ENCODE measurements around the gene TLR3.

TLR3 gene

DNA sequence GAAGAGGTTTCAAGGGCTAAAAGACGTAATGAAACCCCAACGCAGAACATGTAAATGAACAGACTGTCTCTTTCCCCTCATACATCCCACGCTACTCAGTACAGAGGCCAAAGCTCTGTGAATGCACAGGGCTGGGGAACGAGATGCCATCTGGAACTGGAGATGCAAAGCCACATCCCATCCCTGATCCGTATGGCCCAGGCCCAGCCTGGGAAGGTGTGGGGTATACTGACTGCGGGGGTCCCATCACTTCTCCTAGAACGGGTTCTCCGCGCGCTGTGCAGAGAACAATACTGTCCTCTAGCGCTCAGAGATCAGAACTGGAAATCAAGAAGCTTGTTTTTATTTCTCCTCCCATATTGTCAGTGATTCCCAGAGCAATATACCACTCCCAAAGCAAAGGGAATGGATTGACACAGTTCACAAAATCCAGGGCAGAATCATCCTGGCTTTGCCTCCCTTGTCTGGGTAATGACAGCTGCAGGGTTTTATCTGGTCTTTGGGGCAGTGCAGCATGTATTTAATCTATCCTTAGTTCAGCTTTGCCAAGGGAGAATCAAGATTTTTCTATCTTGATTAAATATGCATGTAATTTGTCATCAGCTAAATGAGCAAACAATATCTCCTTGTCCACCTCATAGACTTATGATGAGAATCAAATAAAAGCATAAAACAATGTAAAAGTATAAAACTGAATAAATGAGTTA, 47.3 kb upstream of the TLR3 start:
- no peak overlapping the region for H3K9ac ChIP-seq

DNA sequence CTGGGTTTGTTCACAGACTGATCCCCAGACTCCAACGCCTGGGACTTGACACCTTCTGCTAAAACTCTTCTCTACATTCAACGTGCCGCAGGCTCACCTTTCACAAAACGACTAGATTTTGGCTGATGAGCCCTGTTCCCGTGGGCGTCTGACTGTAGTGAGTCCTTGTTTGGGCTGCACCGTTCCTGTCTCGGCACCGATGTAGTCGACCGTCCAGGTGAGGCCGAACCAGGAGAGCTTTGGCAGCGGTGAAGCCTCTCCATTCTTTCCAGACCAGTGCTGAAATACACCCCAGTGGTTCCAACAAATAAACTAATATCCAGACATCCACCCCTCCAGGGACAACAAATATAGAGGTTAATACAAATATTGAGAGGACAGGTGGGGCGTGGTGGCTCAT, 45.0 kb upstream of the TLR3 start:
- no peaks in the 10 kb centered on the region for H3K9me3 ChIP-seq (ENCODE audit: control insufficient read depth, low read length)
- no peak overlapping the region for H3K4me3 ChIP-seq (ENCODE audit: low read depth, low read length)
- H3K9ac ChIP-seq, result no peak overlapping the region
- TF ChIP-seq, protein P1, sequence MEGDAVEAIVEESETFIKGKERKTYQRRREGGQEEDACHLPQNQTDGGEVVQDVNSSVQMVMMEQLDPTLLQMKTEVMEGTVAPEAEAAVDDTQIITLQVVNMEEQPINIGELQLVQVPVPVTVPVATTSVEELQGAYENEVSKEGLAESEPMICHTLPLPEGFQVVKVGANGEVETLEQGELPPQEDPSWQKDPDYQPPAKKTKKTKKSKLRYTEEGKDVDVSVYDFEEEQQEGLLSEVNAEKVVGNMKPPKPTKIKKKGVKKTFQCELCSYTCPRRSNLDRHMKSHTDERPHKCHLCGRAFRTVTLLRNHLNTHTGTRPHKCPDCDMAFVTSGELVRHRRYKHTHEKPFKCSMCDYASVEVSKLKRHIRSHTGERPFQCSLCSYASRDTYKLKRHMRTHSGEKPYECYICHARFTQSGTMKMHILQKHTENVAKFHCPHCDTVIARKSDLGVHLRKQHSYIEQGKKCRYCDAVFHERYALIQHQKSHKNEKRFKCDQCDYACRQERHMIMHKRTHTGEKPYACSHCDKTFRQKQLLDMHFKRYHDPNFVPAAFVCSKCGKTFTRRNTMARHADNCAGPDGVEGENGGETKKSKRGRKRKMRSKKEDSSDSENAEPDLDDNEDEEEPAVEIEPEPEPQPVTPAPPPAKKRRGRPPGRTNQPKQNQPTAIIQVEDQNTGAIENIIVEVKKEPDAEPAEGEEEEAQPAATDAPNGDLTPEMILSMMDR (IDR thresholded peaks at IDR 0.05), result no peak
- H3K27me3 ChIP-seq (ENCODE audit: control insufficient read depth, insufficient read depth, low read length), result no peaks in the 10 kb centered on the region
- no peak overlapping the region for H3K4me2 ChIP-seq (ENCODE audit: low read length)
- H3K79me2 ChIP-seq, result no peaks in the 10 kb centered on the region
- H3K4me1 ChIP-seq, result no peaks in the 10 kb centered on the region
- no peak overlapping the region for H3K27ac ChIP-seq
- no peak overlapping the region for H2AFZ ChIP-seq
- no peaks in the 10 kb centered on the region for H3K36me3 ChIP-seq (ENCODE audit: control insufficient read depth, insufficient read depth, low read length)

More for the DNA sequence above, 47.3 kb upstream of the TLR3 start:
- Histone ChIP-seq H3K4me1 (no peaks in the 10 kb centered on the region), H3K27ac (no peak overlapping the region), H3K4me3 (ENCODE audit: low read depth, low read length) (no peak overlapping the region), H3K27me3 (ENCODE audit: control insufficient read depth, insufficient read depth, low read length) (no peaks in the 10 kb centered on the region), H3K79me2 (no peaks in the 10 kb centered on the region), H3K9me3 (ENCODE audit: control insufficient read depth, low read length) (no peaks in the 10 kb centered on the region), H3K36me3 (ENCODE audit: control insufficient read depth, insufficient read depth, low read length) (no peaks in the 10 kb centered on the region), H2AFZ (no peak overlapping the region), H3K4me2 (ENCODE audit: low read length) (no peak overlapping the region)
- TF ChIP-seq, protein P1 (IDR thresholded peaks at IDR 0.05), result peak; percentile 61

DNA sequence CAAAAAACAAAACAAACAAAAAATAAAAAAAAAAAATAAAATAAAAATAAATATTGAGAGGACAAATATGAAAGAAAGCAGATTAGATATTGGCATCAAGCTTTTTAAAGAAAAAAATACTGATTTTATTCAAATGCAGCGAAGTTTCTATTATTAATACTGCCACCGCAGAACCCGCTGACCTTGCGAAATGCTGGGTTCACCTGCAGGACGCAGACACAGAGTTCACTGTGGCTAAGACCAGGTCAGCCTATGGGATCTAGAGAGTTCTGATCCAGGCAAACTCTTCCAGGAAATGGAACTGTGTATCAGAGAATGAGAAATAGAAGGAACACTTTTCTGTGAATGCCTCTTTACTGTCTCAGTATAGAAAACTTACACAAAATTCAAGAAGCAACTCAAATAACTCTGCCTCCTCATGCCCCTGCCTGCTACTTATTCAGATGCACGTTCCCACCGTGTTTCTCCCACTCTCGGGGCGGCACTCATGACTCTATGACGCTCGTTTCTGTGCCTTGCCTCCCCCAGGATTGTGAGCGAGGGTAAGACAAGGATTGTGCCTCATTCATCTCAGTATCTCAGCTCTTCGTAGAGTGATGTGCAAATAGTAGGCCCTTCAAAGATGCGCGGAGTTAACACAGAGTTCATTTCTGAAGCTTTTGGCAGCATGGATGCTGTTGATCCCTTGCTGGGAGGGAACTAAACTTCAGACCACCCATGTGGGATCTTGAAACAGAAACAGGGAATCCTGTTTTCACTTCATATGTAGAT, 44.1 kb upstream of the TLR3 start:
- no peaks in the 10 kb centered on the region for H3K36me3 ChIP-seq (ENCODE audit: control insufficient read depth, insufficient read depth, low read length)
- H3K4me1 ChIP-seq, result no peaks in the 10 kb centered on the region
- no peak overlapping the region for H2AFZ ChIP-seq
- TF ChIP-seq, protein P1 (IDR thresholded peaks at IDR 0.05), result no peak
- H3K4me2 ChIP-seq (ENCODE audit: low read length), result no peak overlapping the region
- H3K9me3 ChIP-seq (ENCODE audit: control insufficient read depth, low read length), result no peaks in the 10 kb centered on the region
- no peaks in the 10 kb centered on the region for H3K79me2 ChIP-seq
- no peak overlapping the region for H3K4me3 ChIP-seq (ENCODE audit: low read depth, low read length)
- H3K9ac ChIP-seq, result no peak overlapping the region
- no peak overlapping the region for H3K27ac ChIP-seq
- no peaks in the 10 kb centered on the region for H3K27me3 ChIP-seq (ENCODE audit: control insufficient read depth, insufficient read depth, low read length)

DNA sequence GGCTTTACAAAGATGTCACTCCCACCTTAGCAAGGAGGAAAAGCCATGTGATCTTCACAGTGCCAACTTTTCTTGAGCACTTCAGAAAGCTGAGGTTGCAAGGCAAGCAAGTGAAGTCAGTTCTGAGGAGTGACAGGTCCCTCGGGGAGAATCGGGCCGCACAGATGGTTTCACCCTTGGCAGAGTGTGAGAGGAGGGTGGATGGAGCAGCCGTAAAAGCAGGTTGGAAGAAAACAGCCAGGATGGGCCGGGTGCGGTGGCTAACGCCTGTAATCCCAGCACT, 43.6 kb upstream of the TLR3 start:
- Histone ChIP-seq H3K27ac (no peak overlapping the region), H3K4me2 (ENCODE audit: low read length) (no peak overlapping the region), H3K9ac (no peak overlapping the region), H3K79me2 (no peaks in the 10 kb centered on the region), H3K4me1 (no peaks in the 10 kb centered on the region), H2AFZ (no peak overlapping the region), H3K9me3 (ENCODE audit: control insufficient read depth, low read length) (no peaks in the 10 kb centered on the region), H3K36me3 (ENCODE audit: control insufficient read depth, insufficient read depth, low read length) (no peaks in the 10 kb centered on the region), H3K4me3 (ENCODE audit: low read depth, low read length) (no peak overlapping the region), H3K27me3 (ENCODE audit: control insufficient read depth, insufficient read depth, low read length) (no peaks in the 10 kb centered on the region)
- TF ChIP-seq, protein P1 (IDR thresholded peaks at IDR 0.05), result no peak
